GM23338 (cell line): ENCODE measurements around the gene PLD1.

Source experiments
- CREB1 ChIP-seq: fragments of 250-450 bp; sonication (Bioruptor Pico); IDR thresholded peaks from 2 replicates; pipeline ENCODE4 v1.5.0; 2020; ENCODE audit warnings: low read depth, mild to moderate bottlenecking, moderate library complexity
- CTCF ChIP-seq, 2 experiments: fragments of 200-600 bp in 1 of 2; sonication (generic) in 1 of 2; conservative IDR thresholded peaks; 2 replicates each; pipeline versions ENCODE4 v1.5.1 to v1.6.1; 2016 to 2017; ENCODE audit warnings: antibody characterized with exemption in 2 of 2, low read depth in 2 of 2, mild to moderate bottlenecking in 2 of 2, moderate library complexity in 1 of 2
- ETS1 ChIP-seq: IDR thresholded peaks from 2 replicates; pipeline ENCODE4 v1.6.1; 2016; ENCODE audit warnings: antibody characterized with exemption
- EZH2 ChIP-seq: fragments of 200-600 bp; sonication (generic); IDR thresholded peaks from one replicate; pipeline ENCODE4 v1.8.0; 2017; ENCODE audit warnings: antibody characterized with exemption, mild to moderate bottlenecking, low read depth; ENCODE audit not compliant: unreplicated experiment
- EZH2phosphoT487 ChIP-seq: fragments of 200-600 bp; sonication (generic); IDR thresholded peaks from one replicate; pipeline ENCODE4 v1.8.1; 2018; ENCODE audit warnings: antibody characterized with exemption; ENCODE audit not compliant: unreplicated experiment
- JUNB ChIP-seq: IDR thresholded peaks from one replicate; pipeline ENCODE4 v1.6.1; 2016; ENCODE audit warnings: antibody characterized with exemption; ENCODE audit not compliant: unreplicated experiment
- POLR2AphosphoS5 ChIP-seq: IDR thresholded peaks from 2 replicates; pipeline ENCODE4 v1.6.1; 2016; ENCODE audit warnings: antibody characterized with exemption, low read depth
- REST ChIP-seq: IDR thresholded peaks from one replicate; pipeline ENCODE4 v1.6.1; 2018; ENCODE audit warnings: antibody characterized with exemption; ENCODE audit not compliant: unreplicated experiment
- STAT1 ChIP-seq: IDR thresholded peaks from one replicate; pipeline ENCODE4 v1.6.1; 2016; ENCODE audit warnings: antibody characterized with exemption; ENCODE audit not compliant: unreplicated experiment

GRCh38 chr3:171559586-171559985, 250.7 kb downstream of the PLD1 start:
- TF ChIP-seq STAT1 (no peak), CTCF (conservative IDR thresholded peaks at IDR 0.05; ENCODE audit: low read depth in 2 of 2) (no peak), EZH2 (no peak), EZH2phosphoT487 (no peak), POLR2AphosphoS5 (no peak), REST (no peak), CREB1 (CRISPR knock-in tag) (no peak), JUNB (no peak), ETS1 (no peak)
